Omental fat pad (tissue), 4 donors: Measurements from ENCODE around the gene MACROD2. TPM values are rescaled to one million over a fixed set of nuclear protein-coding genes. Genes with fewer than 3 reads are reported as not detected.

ENCODE experiments used
- ATAC-seq: fragments of 150-250 bp; one replicate; pipeline ENCODE4 v1.9.1; 2016; ENCODE audit warnings: mild to moderate bottlenecking, moderate library complexity; ENCODE audit not compliant: low FRiP score
- DNase-seq: peaks from one replicate; pipeline ENCODE4 v3.0.0-alpha.2; 2019; ENCODE audit warnings: low spot score
- CTCF ChIP-seq, 3 donors: fragments of 450-650 bp; IDR thresholded peaks; one replicate each; pipeline ENCODE4 v1.5.1; 2016 to 2017; ENCODE audit warnings: antibody characterized with exemption in 3 of 3, mild to moderate bottlenecking in 3 of 3, moderate library complexity in 2 of 3
- total RNA-seq, 4 donors: library from RNA; depleted of rRNA; stranded (reverse); fragments of >200 nt; gene quantifications; one replicate each; pipeline ENCODE4 v1.1.0, GENCODE V29; 2016

MACROD2 gene
- total RNA-seq, 4 donors from 2014 or later, result 6.8 to 54.1 (median 7.4) TPM

GRCh38 chr20:14538433-14538832 lies 543.1 kb downstream of the MACROD2 start:
- no peak for ATAC-seq
- DNase-seq, result no peak
- TF ChIP-seq CTCF (IDR thresholded peaks at IDR 0.05), result no peak

GRCh38 chr20:14543040-14543439 lies 547.7 kb downstream of the MACROD2 start:
- no peak for TF ChIP-seq CTCF (IDR thresholded peaks at IDR 0.05)
- ATAC-seq, result no peak
- DNase-seq, result no peak

- DNase-seq (no peak), ATAC-seq (no peak)
- TF ChIP-seq CTCF (IDR thresholded peaks at IDR 0.05), result no peak
These were observed 549.4 kb downstream of the MACROD2 start for GRCh38 chr20:14544688-14545087.

- DNase-seq, result no peak
- TF ChIP-seq CTCF (IDR thresholded peaks at IDR 0.05), result no peak
These were observed 555.3 kb downstream of the MACROD2 start for GRCh38 chr20:14550655-14551054.

GRCh38 chr20:14553774-14554534 lies 558.6 kb downstream of the MACROD2 start:
- TF ChIP-seq CTCF (IDR thresholded peaks at IDR 0.05), result no peak
- ATAC-seq, result no peak
- no peak for DNase-seq

More at GRCh38 chr20:14550655-14551054, 555.3 kb downstream of the MACROD2 start:
- no peak for ATAC-seq

- no peak for TF ChIP-seq CTCF (IDR thresholded peaks at IDR 0.05)
- ATAC-seq, result no peak
- no peak for DNase-seq
These were observed 560.4 kb downstream of the MACROD2 start for GRCh38 chr20:14555676-14556075.

GRCh38 chr20:14556206-14556605 lies 560.9 kb downstream of the MACROD2 start:
- ATAC-seq (no peak), DNase-seq (no peak)
- no peak for TF ChIP-seq CTCF (IDR thresholded peaks at IDR 0.05)
